Esophagus squamous epithelium (tissue), 5 donors: ENCODE results near the gene CRTAP. TPM values are rescaled to one million over a fixed set of nuclear protein-coding genes. Genes with fewer than 3 reads are reported as not detected.

Source experiments
- DNase-seq: peaks from one replicate; lab custom pipeline; 2025; lab: John Stamatoyannopoulos, UW
- H3K27ac ChIP-seq, 4 donors: fragments of 200-600 bp; sonication (generic); one replicate each; pipeline ENCODE4 v1.5.1; 2016 to 2019; ENCODE audit warnings: mild to moderate bottlenecking in 1 of 4
- H3K27me3 ChIP-seq, 4 donors: fragments of 200-600 bp; sonication (generic); 1 replicate in 3 of 4; 2 replicates in 1 of 4; pipeline versions ENCODE4 v1.5.1 to v1.6.0; 2017 to 2021; ENCODE audit warnings: antibody characterized with exemption in 1 of 4
- H3K36me3 ChIP-seq, 3 donors: fragments of 200-600 bp; sonication (generic); one replicate each; pipeline ENCODE4 v1.5.1; 2016 to 2019
- H3K4me1 ChIP-seq, 3 donors: fragments of 200-600 bp; sonication (generic); one replicate each; pipeline ENCODE4 v1.5.1; 2017 to 2019
- H3K4me3 ChIP-seq, 4 donors: fragments of 200-600 bp; sonication (generic); 1 replicate in 3 of 4; 2 replicates in 1 of 4; pipeline ENCODE4 v1.5.1; 2016 to 2019; ENCODE audit warnings: mild to moderate bottlenecking in 2 of 4, moderate library complexity in 1 of 4
- H3K9me3 ChIP-seq, 3 donors: fragments of 200-600 bp; sonication (generic); one replicate each; pipeline ENCODE4 v1.5.1; 2016 to 2019
- CTCF ChIP-seq, 6 experiments: fragments of 450-650 bp in 4 of 6; fragments of 200-600 bp in 2 of 6; sonication (generic) in 2 of 6; IDR thresholded peaks; one replicate each; pipeline ENCODE4 v1.5.1; 2016 to 2019; ENCODE audit warnings: antibody characterized with exemption in 6 of 6, mild to moderate bottlenecking in 4 of 6, moderate library complexity in 4 of 6
- POLR2A ChIP-seq, 4 donors: fragments of 450-650 bp; IDR thresholded peaks; one replicate each; pipeline ENCODE4 v1.6.1; 2017; ENCODE audit warnings: antibody characterized with exemption in 4 of 4, mild to moderate bottlenecking in 4 of 4, moderate library complexity in 3 of 4
- WGBS, 2 donors: methylation state at CpG; one replicate each; pipeline ENCODE4 v1.1.5; 2018; 5-methylcytosine and 5-hydroxymethylcytosine counted together
- intact Hi-C: fragments of 100-400 bp; cut with DNase I; formaldehyde crosslinking; loops from one replicate; pipeline ENCODE4 v1.15.0; 2022
- total RNA-seq, 4 donors: library from RNA; depleted of rRNA; stranded (reverse); fragments of >200 nt; gene quantifications; one replicate each; pipeline ENCODE4 v1.1.0, GENCODE V29; 2016
- donor health status: DM: yes; HTN: yes; CAD: no.

The CRTAP gene
- total RNA-seq, 4 donors from 2014 or later, result 67.1 to 159 (median 90.9) TPM

DNA sequence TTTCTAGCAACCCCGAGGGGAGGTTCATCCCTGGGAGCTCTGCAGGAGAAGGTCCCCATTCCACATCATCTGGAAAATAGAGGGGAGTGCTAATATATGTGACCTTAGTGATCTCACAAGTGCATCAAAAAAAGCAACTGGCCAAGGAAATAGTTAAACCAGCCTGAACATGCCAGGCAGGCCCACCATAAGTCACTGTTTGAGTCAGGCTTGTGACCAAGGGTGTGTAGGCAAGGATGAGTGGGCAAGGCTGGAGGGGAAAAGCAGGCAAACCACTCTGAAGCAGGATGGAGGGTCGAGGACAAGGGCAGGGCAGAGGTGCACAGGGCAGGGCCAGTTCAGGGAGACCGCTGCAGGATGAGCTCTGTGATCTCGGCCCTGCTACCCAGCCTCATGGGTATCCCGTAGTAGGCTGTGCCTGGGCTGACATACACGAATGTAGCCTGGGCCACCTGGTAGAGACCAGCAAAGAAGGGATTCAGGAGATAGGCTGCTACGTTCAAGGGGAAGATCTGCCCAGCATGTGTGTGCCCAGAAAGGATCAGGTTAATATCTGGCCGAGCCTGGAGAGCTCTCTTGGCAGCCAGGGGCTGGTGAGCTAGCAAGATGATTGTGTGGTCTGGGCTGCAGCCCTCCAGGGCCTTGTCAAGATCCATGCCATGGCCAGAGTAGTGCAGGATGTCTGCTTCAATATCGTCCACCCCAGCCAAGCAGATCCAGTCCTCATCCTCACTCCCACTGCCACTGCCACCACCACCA lies 21.1 kb upstream of the CRTAP start:
- H3K36me3 ChIP-seq, result peaks cover 0 to 36% (median 10%) of the 10 kb centered on the region in 3 donors
- intact Hi-C loops, result no loop called here
- H3K4me1 ChIP-seq, result peaks cover 8 to 42% (median 11%) of the 10 kb centered on the region in 3 donors
- H3K4me3 ChIP-seq, result no peak overlapping the region
- no peak overlapping the region for H3K27ac ChIP-seq
- TF ChIP-seq CTCF (IDR thresholded peaks at IDR 0.05) (no peak), POLR2A (IDR thresholded peaks at IDR 0.05) (no peak)
- H3K27me3 ChIP-seq, result no peaks in the 10 kb centered on the region
- 79 to 88% methylated on average over 4 to 9 of the region's 9 CpGs for WGBS, 2 donors
- H3K9me3 ChIP-seq, result no peaks in the 10 kb centered on the region
- no peak for DNase-seq

GRCh38 chr3:33093847-33094246 lies 20.0 kb upstream of the CRTAP start:
- Histone ChIP-seq H3K27ac (no peak overlapping the region), H3K36me3 (peaks cover 0 to 36% (median 10%) of the 10 kb centered on the region in 3 donors), H3K27me3 (no peaks in the 10 kb centered on the region), H3K9me3 (no peaks in the 10 kb centered on the region), H3K4me3 (no peak overlapping the region), H3K4me1 (peaks cover 8 to 46% (median 13%) of the 10 kb centered on the region in 3 donors)
- DNase-seq, result no peak
- WGBS, 2 donors, result 93 to 94% methylated on average over 11 of the region's 11 CpGs
- intact Hi-C loops, result no loop called here
- no peak for TF ChIP-seq POLR2A (IDR thresholded peaks at IDR 0.05)
- TF ChIP-seq CTCF (IDR thresholded peaks at IDR 0.05), result no peak

- peak overlapping the region in 3 of 4 donors; percentile 61 to 100 (median 78) for H3K4me3 ChIP-seq
- WGBS, 2 donors, result 77 to 81% methylated on average over 2 of the region's 2 CpGs
- TF ChIP-seq CTCF (IDR thresholded peaks at IDR 0.05) (no peak), POLR2A (IDR thresholded peaks at IDR 0.05) (no peak)
- peak overlapping the region in 2 of 4 donors; percentile 85 to 98 for H3K27ac ChIP-seq
- peaks cover 8 to 46% (median 13%) of the 10 kb centered on the region in 3 donors for H3K4me1 ChIP-seq
- no peaks in the 10 kb centered on the region for H3K27me3 ChIP-seq
- no peak for DNase-seq
- H3K9me3 ChIP-seq, result no peaks in the 10 kb centered on the region
- H3K36me3 ChIP-seq, result peaks cover 0 to 36% (median 10%) of the 10 kb centered on the region in 3 donors
- intact Hi-C loops, result no loop called here
Measured at GRCh38 chr3:33095436-33095835, 18.4 kb upstream of the CRTAP start.

DNA sequence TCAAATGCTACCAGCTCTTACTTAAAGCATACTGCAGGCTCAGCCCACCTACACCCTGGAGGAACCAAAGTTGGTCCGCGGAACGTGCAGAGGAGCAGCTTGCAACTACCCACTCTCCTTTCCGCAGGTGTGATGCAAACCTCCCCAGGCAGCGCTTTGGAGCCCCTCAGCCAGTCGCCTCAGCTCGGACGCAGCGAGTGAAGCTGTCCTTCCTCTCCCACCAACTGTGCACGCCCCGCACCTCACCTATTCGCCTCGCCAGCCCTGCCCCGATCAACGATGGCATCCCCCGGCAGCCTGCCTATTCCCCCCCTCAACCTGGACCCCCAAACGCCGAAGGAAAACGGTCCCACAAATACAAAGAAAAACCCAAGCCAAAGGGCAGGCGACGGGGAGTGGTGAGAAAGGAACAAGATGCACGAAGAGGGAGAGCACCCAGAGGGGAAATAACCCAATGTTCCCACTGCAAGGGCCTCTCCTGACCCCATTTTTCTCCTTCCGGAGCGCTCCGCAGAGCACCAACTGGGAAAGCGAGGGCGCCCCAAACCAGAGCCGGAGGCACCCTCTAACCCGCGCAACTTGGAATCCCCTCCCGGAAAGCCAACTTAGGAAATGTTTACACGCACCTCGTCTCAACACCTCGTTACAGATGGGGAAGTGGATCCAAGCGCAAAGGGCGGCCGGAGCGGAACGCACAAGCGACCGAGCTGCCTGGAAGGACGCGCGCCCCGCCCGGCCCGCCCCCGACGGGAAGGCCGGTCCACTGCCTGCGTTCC lies 17.5 kb upstream of the CRTAP start:
- intact Hi-C loops, result no loop called here
- 0 to 1% methylated on average over 11 to 26 of the region's 51 CpGs for WGBS, 2 donors

More for the DNA sequence above, 17.5 kb upstream of the CRTAP start:
- no peak for TF ChIP-seq POLR2A (IDR thresholded peaks at IDR 0.05)
- TF ChIP-seq CTCF (IDR thresholded peaks at IDR 0.05), result no peak
- peak overlapping the region; percentile 61 to 100 (median 87) for H3K4me3 ChIP-seq
- DNase-seq, result no peak
- H3K27me3 ChIP-seq, result no peaks in the 10 kb centered on the region
- peaks cover 8 to 45% (median 13%) of the 10 kb centered on the region in 3 donors for H3K4me1 ChIP-seq
- H3K9me3 ChIP-seq, result no peaks in the 10 kb centered on the region
- H3K36me3 ChIP-seq, result peaks cover 0 to 30% (median 10%) of the 10 kb centered on the region in 3 donors
- H3K27ac ChIP-seq, result peak overlapping the region; percentile 85 to 98 (median 93)
